ENCODE results near the gene PSMB3.

DNA sequence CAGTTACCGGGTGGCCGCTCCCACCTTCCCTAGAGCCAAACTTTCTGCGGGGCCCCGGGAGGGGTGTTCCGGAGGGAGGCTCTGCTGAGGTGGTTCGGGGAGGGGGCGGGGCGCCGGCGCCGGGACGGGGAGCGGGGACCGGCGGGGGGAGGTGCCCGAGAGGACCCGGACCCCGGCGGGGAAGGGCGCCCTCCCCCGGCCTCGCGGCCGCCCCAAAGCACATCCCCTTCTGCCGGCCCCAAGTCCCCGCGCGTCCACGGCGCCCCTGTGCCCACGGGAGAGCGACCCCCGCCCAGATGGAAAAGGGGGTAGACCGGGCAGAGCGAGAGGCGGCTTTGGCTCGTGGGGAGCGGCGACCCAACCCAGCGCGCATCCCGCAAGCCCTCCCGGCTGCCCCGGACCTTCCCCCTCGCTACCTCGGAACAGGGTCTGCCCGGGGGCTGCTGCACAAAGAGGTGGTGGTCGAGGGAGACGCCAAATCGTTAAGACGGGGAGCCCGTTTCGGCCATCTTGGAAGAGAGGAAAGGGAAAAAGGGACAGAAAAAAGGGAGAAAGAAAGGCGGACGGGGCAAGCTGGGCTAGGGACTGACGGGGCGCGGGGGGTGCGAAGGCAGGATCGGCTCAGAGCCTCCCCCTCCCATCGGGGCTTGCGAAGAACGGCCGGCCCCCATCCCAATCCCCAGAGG is 4.9 kb upstream of the PSMB3 start:
- TF ChIP-seq, protein P1, sequence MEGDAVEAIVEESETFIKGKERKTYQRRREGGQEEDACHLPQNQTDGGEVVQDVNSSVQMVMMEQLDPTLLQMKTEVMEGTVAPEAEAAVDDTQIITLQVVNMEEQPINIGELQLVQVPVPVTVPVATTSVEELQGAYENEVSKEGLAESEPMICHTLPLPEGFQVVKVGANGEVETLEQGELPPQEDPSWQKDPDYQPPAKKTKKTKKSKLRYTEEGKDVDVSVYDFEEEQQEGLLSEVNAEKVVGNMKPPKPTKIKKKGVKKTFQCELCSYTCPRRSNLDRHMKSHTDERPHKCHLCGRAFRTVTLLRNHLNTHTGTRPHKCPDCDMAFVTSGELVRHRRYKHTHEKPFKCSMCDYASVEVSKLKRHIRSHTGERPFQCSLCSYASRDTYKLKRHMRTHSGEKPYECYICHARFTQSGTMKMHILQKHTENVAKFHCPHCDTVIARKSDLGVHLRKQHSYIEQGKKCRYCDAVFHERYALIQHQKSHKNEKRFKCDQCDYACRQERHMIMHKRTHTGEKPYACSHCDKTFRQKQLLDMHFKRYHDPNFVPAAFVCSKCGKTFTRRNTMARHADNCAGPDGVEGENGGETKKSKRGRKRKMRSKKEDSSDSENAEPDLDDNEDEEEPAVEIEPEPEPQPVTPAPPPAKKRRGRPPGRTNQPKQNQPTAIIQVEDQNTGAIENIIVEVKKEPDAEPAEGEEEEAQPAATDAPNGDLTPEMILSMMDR (IDR thresholded peaks at IDR 0.05; ENCODE audit: low read length): no peak
- no peak for TF ChIP-seq EZH2 (IDR thresholded peaks at IDR 0.05; ENCODE audit: borderline replicate concordance, low read length)

All from OCI-LY1 (cell line).